Activated effector memory CD4-positive, alpha-beta T cell treated with Interleukin-2 at 50 U/mL for 16 hours (primary cell): ENCODE results near the gene SERPINA1.

ENCODE experiments used
- DNase-seq: peaks from one replicate; pipeline ENCODE4 v3.0.0-alpha.2; 2020

SERPINA1 gene

DNA sequence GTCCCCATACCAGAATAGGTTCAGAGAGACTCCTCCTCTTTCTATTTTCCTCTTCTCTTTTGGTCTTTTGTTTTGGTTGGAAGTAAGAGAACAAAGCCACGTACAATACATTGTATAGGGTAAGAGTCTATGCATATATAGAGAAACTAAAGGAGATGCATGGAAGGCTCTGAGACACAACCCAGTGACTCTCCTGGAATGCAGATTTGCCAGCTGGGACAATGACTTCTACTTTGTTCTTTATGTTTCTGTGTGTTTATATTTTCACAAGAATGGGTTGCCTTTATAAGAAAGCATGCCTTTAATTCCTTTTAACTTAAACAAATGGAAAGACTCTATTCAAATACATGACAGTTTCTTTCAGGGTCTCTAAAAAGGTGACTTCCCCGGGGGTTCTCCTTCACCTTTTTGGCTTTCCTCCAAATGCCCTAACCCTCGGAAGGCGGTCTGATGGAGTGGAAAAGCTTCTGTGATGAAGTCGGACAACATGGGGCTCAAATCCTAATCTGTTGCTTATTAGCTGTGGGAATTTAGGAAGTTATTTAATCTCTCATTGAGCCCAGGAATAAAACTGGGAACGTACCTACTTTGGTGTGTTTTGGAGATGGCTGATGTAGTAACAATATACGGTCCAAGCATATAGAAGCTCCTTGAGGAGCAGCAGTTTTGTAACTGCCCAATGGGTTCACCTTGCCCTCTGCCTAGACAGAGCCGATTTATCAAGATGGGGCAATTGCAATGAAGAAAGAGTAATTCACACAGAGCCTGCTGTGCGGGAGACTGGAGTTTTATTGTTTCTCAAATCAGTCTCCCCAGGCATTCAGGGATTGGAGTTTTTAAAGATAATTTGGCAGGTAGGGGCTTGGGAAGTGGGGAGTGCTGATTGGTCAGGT, 9.1 kb upstream of the SERPINA1 start:
- DNase-seq: no peak

DNA sequence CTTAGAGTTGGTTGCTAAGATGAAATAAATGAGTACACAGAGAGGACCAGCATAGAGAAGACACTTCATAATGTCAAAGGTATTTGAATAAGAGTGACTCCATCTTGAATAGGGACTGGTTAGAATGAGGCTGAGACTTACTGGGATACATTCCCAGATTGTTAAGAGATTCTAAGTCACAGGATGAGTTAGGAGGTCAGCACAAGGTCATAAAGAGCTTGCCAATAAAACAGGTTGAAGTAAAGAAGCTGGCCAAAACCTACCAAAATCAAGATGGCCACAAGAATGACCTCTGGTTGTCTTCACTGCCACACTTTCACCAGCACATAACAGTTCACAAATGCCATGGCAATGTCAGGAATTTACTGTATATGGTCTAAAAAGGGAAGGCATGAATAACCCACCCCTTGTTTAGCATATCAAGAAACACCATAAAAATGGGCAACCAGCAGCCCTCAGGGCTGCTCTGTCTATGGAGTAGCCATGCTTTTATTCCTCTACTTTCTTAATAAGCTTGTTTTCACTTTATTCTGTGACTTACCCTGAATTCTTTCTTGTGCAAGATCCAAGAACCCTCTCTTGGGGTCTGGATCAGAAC, 8.3 kb upstream of the SERPINA1 start:
- DNase-seq: no peak

DNA sequence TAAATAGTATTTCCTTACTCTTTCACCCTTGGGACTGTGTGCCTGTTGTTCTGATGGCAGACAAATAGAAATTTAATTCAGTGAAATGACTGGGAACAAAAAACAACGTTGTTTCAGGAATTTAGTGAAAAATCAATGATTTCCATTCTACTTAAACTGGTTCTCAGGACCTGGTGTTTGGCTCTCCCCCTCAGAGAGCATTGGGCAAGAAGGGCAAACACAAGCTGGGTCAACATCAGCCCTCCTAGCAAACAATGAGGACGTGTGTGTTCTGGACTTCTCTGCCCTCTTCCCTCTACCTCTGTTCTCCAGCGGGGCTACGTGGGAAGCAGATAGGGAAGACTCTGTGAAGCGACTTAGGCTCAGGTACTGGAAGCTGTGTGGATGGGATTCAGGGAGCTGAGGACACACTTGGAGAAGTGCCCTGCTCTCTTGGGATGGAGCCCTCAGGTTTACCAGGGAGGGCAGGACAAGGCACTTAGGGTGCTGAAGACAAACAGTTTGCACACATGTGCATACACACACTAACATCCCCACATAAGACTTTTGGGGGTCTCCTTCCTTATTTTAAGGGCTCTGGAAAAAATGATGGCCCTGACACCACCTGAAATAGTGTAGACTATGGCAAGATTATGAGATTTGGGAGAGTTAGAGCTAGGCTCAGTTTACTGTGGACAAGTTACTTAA, 7.6 kb upstream of the SERPINA1 start:
- no peak for DNase-seq

DNA sequence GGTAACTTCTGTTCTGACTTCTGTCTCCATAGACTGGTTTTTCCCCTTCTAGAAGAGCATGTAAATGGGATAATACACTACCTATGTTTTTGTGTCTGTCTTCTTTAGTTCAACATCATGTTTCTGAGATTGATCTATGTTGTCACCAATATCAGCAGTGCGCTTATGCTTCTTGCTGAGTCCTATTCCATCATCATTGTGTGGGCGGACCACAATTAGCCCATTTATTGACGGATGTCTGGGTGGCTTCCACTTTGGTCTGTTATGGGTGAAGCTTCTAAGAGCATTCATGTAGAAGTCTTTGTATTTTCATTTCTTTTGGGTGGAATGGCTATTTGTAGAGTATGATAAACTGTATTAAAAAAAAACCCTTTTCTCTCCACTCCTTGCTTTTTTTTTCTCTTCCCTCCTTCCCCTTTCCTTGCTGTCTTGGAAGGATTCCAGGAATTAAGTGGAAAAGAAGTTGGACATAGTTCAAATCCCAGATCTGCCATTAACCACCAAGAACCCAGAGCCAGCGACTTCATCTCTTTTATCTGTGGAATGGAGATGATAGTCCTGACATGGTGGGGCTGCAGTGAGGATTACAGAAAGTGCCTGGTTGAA, 7.0 kb upstream of the SERPINA1 start:
- DNase-seq: no peak

DNA sequence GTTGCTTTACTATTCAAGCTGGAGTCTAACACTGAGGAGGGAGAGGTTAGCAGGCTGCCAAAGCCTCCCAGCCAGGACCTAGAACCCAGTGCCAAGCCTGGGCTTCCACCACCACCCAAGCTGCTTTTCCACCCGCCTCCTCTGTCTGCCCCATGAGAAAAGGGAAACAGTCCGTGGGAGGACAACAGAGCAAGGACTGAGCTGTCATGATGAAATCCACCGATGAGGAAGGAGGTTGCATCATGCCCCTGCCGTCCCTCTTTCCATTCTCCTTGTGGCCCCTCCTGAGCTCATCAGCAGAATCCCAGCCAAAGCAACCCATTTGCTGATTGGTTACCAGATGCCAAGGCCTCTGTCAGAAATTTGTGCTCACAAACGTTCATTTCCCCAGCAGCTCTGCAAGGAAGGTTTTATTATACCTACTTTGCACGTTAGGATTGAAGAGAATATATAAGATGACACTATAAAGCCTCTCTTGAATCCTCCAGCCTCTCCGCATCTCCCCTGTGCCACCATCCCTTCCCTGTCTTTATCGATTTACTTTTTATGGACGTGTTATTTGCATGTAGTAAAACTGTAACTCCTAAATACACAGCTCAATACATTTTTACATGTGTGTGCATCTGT, 6.3 kb upstream of the SERPINA1 start:
- no peak for DNase-seq

DNA sequence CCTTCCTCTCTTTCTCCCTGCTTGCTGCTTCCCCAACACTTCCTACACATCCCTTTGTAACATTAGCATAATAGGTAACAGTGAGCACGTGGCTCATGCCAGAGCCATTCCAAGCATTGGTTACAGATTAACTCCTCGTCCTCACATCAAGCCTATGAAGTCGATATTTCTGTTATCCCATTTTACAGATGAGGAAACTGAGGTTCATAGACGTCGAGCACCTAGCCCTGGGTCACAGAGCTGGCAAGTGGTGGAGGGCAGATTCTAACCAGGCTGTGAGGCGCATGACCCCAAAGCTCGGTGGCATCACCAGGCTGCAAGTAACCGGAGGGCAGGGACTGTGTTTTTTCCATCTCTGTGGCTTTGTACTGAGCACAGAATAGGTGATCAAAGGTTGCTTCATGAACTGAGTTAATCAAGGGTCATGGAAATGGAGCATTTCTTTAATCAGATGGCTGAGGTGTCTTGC, 5.7 kb upstream of the SERPINA1 start:
- DNase-seq: no peak

DNA sequence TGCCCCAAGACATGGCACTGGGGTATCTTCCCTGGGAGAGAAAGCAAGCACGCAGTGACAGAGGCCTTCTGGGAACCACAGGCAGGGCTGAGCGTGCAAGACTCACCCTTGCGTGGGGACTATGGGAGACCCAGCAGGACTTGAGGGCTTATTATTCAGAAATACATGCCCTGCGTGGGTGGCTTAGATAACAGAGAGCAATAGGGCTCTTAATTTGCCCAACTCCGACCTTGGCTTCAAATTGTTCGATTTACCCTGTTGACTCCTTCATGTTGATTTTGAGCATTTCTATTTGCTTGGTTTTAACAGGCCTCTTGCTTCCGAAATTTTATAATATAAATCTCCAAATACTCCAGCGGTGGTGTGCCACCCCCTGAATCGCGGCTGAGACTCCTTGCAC, 5.1 kb upstream of the SERPINA1 start:
- no peak for DNase-seq

DNA sequence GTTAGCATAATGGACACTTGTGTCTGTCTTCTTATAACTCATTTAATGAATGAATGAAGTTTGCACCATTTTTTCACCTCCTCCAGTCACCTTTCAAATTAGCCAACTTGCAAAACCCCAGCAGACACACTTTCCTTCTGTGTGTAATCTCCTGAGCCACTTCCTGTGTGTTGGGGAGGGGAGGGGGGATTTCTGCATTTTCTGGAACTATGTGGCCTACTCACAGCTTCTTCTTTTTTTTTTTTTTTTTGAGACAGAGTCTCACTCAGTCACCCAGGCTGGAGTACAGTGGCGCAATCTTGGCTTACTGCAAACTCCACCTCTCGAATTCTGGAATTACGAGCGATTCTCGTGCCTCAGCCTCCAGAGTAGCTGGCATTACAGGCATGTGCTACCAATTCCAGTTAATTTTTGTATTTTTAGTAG, 4.1 kb upstream of the SERPINA1 start:
- no peak for DNase-seq

DNA sequence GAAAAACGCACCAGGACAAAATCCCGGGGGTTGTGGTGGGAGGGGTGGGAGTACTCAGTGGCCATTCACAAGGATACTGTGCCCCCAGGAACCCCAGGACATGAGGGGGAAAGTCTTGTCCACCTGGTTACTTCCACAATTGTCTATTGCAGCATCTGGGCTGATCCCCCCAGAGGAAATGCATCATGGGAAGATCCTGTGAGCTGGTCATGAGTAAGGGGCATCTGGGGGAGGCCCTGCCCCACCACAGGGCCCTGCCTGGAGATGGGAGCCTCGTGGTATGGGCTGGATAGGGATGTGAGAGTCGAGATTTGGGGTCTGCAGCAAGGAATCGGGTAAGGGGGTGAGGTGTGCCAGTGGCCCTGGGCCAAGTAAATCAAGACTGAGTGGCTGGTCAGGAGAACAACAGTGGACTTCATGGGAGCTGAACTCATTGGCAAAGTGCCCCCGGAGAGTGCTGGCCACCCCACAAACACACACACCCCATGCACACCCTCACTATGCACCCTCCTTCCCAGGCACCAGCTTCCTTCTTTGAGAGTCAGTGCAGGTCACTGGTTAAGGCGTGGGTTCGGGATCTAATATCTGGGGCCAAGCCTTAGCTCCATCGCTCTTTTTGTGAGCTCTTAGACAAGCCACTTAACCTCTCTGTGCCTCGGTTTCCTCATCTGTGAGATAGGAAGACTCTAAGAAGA, 3.0 kb upstream of the SERPINA1 start:
- DNase-seq: no peak

DNA sequence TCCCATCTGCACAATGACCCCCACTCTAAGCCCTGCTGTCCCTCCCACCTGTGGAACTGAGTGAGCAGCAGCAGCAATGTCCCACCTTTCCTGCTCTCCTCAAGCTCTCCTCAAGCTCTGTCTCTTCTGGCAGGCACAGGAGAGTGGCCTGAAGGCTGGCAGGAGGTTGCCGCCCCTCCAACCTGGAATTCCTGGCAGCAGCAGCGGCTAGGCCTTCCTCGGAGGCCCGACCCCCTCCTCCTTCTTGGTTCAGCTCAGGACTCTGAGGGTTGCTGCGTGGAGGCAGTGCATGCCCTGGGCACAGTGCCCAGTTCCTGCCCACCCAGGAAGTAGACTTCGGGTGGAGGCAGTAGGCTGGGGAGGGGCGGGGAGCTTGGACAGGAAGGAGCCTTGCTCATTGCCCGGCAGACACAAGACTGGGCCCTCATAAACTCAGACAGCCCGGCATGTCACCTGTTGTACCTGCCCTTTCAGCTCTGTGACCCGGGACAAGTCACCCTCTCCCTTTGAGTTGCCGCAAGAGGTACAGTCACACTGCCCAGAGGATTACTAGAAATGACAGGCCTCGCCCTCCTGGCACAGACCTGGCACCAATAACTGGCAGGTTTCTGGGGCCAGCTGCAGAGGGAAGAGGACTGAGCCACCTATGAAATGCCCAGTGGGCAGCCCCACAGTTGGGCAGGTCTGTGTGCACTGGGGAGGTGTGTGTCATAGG, 2.1 kb upstream of the SERPINA1 start:
- DNase-seq: no peak

DNA sequence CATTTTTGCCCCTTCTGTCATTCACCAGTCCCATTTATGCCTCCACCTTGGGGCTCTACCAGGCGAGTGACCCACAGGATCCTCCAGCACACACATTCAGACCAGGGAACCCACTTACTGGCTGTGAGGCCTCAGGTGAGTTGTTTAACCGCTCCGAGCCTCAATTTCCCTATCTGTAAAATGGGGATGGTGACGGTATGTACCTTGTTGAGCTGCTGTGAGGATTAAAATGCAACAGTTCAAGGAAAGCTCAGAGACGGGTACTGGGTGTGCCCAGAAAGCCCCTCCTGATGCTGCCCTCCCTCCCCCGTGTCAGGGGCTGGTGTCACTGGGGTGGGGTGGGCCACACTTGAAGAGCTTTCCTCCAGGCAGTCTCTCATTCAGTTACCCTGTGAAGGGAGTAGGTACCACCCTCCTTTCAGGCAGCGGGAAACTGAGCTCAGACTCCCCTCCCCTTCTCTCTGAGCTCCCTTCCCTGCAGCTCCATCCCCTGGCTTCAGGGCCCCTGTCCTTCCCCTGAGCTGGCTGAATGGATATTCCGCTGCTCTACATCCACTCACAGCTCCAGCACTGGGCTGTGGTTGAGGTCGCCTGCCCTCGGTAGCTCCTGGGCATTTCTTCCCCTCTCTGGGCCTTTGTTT, 1.4 kb upstream of the SERPINA1 start:
- DNase-seq: no peak

DNA sequence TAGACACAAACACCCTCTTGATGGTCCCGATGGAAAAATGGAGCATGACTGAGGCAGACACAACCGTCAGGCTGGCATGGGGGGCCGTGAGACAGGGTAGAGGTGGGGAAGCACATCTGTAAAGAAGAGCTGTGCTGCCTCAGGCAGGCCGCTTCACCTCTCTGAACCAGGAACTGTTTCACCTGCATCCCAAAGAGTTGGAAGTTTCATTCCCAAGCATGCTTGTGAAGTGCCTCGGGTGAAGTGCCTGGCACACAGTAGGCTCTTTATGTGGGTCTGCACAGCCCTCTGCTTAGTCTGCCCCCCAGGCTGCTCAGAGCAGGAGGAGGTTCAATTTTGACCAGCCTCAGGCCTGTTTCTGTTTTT, 685 bp upstream of the SERPINA1 start:
- no peak for DNase-seq

DNA sequence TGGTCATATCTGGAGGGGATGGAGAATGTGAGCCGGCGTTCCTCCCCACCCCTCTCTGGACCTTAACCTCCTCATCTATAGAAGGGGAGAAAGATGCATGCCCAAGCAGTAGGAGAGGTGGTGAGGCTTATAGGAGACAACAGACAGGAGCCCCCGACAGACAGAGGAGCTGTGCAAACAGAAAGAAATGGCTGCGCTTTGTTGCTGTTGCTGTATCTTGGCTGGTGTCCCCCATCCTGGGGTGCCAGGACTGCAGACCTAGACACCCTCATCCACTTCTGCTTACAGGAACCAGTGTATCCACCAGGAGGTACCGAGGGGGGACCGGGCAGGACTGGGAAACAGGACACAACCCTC, 397 bp downstream of the SERPINA1 start:
- no peak for DNase-seq

DNA sequence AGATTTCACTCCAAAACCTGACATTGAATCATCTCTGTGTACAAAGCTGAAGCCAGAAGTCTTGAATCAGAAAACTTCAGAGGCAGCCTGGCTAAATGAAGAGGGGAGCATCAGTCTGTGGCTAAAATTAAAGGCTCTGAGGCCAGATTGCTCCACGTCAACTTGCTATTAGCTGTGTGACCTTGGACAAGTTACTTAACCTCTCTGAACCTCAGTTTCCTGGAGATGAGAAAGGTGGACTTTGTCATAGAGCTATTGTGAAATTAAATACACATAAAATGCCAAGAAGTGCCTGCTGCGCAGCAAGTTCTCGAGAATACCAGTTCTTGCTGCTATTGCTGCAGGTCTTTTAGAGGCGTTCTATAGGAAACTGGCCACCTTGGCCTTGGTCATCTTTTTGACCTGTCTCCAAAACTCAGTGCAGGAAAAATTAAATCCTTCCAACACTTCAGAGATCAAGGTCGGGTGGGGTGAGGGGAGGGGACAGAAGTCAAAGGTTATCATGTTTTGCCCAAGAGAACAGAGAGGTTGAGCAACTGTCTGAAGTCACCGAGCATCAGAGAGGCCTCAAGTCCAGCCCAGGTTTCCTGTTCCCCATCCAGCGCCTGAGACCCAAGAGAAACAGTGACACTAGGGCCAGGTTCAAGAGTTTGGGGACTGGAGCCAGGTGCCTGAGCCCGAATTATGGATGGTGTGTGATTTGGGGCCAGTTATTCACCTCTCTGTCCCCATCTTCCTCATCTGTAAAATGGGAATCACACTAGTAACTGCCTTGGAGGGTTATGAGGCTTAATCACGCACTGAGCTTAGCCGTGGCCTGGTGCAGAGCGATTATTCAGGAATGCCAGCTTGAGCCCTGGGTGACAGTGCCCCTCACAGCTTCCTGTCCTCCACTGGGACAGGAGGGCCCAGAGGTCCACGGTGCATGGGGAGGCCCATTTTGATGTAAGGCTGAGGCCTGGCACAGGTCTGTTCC, 1.1 kb downstream of the SERPINA1 start:
- no peak for DNase-seq

DNA sequence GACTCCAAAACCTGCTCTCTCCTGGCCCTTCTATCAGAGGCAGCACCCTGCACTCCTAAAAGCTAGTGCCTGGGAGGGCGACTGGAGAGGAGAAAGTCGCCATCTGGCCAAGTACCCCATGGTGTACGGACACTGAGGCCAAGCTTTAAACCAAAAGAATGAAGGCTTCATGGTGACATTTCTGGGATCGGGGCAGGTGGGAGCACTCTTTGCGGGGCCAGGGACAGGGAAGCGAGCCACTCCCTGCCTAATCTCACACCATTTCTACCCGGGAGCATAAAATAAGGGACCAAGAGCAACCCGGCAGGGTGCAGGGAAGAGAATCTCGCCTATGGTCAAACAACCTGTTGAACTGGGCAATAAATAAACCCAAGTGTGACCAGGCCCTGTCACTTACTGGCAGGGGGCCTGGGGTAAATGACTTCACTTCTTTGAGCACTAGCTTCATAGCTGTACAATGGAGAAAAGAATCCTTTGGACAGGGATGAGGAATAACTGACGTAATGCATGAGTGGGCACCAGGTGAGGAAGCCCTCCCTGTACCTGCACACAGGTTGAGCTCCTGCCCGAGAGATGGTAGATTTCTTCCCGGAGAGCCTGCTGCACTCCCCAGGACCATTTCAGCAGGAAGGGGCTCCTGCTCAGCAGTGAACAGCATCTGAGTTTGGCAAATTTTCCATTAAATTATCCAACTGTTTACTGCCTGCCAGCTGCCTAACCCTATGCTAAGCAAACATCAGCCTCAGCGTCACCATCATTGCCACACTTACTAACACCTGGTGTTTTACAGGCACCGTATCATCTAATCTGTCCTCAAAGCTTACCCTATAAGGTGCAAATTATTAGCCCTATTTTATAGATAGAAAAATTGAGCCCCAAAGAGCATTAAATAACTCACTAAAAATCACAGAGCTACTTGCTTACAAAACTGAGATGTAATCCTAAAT, 2.0 kb downstream of the SERPINA1 start:
- no peak for DNase-seq

DNA sequence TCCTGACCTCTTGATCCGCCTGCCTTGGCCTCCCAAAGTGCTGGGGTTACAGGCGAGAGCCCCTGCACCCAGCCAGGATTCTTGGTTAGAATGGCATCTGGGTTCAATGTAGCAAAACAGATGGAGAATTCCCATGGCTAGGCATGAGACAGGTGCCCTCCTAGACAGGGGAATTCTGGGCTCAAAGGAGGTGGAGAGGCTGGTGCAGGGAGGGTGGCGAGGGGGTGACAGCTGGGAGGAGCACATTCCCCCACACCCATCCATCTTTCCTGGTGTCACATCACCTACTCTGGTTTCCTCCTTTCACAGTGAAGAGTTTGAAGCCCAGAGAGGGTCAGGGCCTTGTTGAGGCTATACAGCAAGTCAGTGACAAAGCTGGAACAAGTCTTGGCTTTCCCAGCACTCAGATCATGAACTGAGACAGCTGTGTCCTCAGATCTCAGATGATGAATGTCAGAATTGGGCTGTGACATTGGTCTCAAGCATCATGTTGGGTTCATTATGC, 2.8 kb downstream of the SERPINA1 start:
- no peak for DNase-seq

DNA sequence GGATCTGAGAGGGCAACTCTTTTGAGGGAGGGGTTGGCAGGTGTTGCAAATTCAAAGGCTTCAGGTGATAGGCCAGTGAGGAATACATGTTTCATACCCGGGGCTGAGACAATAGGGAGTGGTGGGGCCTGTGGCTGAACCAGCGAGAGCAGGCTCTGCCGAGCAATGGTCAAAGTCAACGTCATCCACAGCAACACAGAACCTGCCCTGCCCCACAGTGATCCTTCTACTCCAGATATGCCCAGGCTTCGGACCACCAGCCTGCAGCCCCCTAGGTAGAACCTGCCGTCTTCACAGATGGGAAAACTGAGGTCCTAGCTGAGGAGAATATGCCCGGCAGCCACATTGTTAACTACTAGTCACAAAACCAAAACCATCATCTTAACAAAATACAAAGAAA, 4.1 kb downstream of the SERPINA1 start:
- DNase-seq: no peak

DNA sequence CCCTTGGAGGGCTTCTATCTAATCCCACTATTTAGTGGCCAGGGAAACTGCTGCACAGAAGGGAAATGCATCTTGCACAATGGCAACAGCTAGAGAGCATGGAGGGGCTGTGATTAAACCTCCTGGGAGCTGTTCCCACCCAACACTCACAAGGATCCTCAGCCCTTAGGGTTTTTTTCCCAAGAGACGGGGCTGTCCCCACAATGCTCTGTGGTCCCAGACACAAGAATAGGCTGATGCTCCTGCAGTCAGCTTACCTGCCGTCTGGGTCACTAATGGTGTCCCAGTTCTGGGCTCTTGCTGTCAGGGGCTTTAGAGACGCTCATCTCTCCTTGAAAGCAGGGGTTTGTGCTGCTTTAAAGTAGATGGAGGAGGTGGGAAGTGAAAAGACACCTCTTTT, 4.6 kb downstream of the SERPINA1 start:
- no peak for DNase-seq
